ENCODE results near the gene PLCB1. TPM values are rescaled to one million over a fixed set of nuclear protein-coding genes. Genes with fewer than 3 reads are reported as not detected.

Gene PLCB1
- total RNA-seq, 1 donor from 2014 or later: 6.3 TPM

DNA sequence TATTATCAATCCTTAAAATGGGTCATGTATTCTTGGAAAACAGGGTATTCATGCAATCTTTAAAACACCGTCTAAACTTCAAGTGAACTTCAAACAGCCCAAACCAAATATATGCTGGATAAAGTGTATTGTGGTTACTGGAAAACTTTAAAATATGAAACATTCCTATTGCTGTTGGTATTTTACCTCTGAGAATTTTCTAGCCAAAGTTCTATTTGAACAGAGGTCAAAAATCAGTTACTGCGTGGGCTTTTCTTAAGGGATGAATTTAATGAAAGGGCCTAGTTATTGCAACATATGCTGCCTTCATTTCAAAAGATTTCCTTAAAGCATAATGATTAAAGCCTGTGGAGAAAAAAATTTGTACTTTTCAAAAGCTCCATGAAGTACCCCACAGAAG, 436.0 kb downstream of the PLCB1 start:
- Histone ChIP-seq H3K4me1 (no peaks in the 10 kb centered on the region), H3K27ac (no peak overlapping the region), H3K27me3 (ENCODE audit: low read depth) (no peaks in the 10 kb centered on the region), H3K9me3 (no peaks in the 10 kb centered on the region), H3K36me3 (no peaks in the 10 kb centered on the region), H3K4me3 (no peak overlapping the region)
- DNase-seq: no peak
- TF ChIP-seq, protein P1, sequence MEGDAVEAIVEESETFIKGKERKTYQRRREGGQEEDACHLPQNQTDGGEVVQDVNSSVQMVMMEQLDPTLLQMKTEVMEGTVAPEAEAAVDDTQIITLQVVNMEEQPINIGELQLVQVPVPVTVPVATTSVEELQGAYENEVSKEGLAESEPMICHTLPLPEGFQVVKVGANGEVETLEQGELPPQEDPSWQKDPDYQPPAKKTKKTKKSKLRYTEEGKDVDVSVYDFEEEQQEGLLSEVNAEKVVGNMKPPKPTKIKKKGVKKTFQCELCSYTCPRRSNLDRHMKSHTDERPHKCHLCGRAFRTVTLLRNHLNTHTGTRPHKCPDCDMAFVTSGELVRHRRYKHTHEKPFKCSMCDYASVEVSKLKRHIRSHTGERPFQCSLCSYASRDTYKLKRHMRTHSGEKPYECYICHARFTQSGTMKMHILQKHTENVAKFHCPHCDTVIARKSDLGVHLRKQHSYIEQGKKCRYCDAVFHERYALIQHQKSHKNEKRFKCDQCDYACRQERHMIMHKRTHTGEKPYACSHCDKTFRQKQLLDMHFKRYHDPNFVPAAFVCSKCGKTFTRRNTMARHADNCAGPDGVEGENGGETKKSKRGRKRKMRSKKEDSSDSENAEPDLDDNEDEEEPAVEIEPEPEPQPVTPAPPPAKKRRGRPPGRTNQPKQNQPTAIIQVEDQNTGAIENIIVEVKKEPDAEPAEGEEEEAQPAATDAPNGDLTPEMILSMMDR (IDR thresholded peaks at IDR 0.05): no peak
- intact Hi-C loops (cut with DNase I): no loop called here
- no peak for ATAC-seq

DNA sequence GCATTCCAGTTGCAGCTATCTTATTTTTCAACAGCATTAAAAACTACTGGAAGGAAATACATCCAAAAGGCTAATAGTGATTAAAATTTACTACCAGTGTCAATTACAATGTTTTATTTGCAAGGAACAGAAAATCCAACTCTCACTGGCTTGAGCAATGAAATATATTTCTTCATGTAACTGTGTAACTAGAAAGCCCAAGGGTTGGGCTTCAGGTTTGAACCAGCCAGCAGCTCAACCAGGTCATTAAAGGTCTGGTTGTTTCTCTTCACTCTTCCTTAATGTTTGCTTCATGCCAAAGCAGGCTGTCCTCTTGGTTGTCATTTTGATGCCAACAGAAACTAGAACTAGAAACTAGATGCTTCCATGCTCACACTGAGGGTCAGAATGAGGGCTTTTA, 437.7 kb downstream of the PLCB1 start:
- Histone ChIP-seq H3K27me3 (ENCODE audit: low read depth) (no peaks in the 10 kb centered on the region), H3K9me3 (no peaks in the 10 kb centered on the region), H3K4me1 (no peaks in the 10 kb centered on the region), H3K36me3 (no peaks in the 10 kb centered on the region), H3K27ac (no peak overlapping the region), H3K4me3 (no peak overlapping the region)
- ATAC-seq (no peak), DNase-seq (no peak)
- intact Hi-C loops (cut with DNase I): no loop called here
- TF ChIP-seq, protein P1 (IDR thresholded peaks at IDR 0.05): no peak

DNA sequence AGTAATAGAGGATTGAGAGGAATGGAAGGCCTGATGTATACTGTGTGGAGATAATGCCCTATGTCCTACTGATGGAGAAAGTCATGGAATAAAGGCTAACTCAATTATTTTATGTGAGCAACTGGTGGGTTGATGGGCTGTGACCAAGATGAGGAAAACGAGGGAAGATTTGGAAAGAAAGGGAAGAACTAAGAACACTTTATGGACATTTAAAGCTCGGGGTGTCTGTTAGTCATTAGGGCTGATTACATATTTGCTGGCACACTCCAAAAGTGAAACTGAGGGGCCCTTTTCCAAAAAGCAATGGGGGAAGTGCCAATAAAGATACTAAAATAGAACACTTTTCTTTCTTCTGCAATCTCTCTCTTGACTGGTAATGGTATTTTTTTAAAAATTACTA, 439.5 kb downstream of the PLCB1 start:
- Histone ChIP-seq H3K27me3 (ENCODE audit: low read depth) (no peaks in the 10 kb centered on the region), H3K9me3 (no peaks in the 10 kb centered on the region), H3K4me3 (no peak overlapping the region), H3K36me3 (no peaks in the 10 kb centered on the region), H3K4me1 (no peaks in the 10 kb centered on the region), H3K27ac (no peak overlapping the region)
- DNase-seq: no peak
- no peak for ATAC-seq
- intact Hi-C loops (cut with DNase I): no loop called here
- TF ChIP-seq, protein P1 (IDR thresholded peaks at IDR 0.05): no peak

DNA sequence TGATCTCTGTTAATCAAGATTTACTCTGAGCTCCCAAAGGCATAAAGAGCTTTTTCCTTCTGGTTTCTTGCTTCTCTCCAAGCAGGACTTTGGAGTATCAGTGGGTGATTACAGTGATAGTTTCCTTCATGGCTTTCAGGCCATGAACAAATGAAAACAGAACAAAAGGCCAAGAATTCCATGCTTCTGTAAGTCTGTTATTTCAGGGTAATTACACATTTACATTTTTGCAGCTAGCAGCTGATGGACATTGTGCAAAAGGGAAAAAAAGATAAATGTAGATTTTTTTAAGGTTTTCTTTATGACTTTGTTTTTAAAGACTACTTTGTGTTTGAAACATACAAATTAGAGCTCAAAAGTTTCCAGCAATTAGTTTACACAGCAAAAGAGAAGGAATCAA, 441.6 kb downstream of the PLCB1 start:
- TF ChIP-seq, protein P1 (IDR thresholded peaks at IDR 0.05): no peak
- H3K9me3 ChIP-seq: no peaks in the 10 kb centered on the region

DNA sequence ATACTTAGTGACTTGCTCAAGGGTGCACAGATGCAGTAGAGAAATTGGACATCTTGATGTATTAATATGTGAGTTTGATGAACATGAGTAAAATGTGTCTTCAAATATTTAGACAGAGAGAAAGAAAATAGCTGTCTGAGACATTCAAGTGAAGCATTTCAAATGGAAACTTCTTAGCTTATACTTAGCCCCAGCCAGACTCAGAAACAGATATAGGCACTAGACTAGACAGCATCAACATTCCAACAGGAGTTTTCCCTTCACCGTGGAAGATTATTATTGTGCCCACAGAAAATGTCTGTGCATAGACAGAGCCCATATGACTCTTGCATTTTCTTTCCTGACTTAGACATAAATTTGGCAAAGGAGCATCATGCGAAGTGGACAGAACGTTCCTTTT, 443.0 kb downstream of the PLCB1 start:
- ATAC-seq (no peak), DNase-seq (no peak)
- intact Hi-C loops (cut with DNase I): no loop called here
- Histone ChIP-seq H3K27ac (no peak overlapping the region), H3K4me1 (no peaks in the 10 kb centered on the region), H3K4me3 (no peak overlapping the region), H3K36me3 (no peaks in the 10 kb centered on the region), H3K9me3 (no peaks in the 10 kb centered on the region), H3K27me3 (ENCODE audit: low read depth) (no peaks in the 10 kb centered on the region)
- TF ChIP-seq, protein P1 (IDR thresholded peaks at IDR 0.05): no peak

More for the DNA sequence above, 441.6 kb downstream of the PLCB1 start:
- H3K4me1 ChIP-seq: no peaks in the 10 kb centered on the region
- intact Hi-C loops (cut with DNase I): no loop called here
- H3K36me3 ChIP-seq: no peaks in the 10 kb centered on the region
- ATAC-seq: no peak
- no peak for DNase-seq
- no peak overlapping the region for H3K4me3 ChIP-seq
- H3K27me3 ChIP-seq (ENCODE audit: low read depth): no peaks in the 10 kb centered on the region
- H3K27ac ChIP-seq: no peak overlapping the region
